PC-3 (cell line): ENCODE measurements around the gene STAT5B.

ENCODE experiments used
- EZH2 ChIP-seq: fragments of 300-600 bp; sonication (generic); IDR thresholded peaks from one replicate; pipeline ENCODE4 v1.6.1; 2017; ENCODE audit warnings: antibody characterized with exemption, mild to moderate bottlenecking, low read length; ENCODE audit not compliant: unreplicated experiment
- TF ChIP-seq, protein P1 (sequence below): fragments of 300-600 bp; sonication (generic); conservative IDR thresholded peaks from 2 replicates; pipeline ENCODE4 v1.5.1; 2017; ENCODE audit warnings: antibody characterized with exemption, low read depth, mild to moderate bottlenecking, low read length

DNA sequence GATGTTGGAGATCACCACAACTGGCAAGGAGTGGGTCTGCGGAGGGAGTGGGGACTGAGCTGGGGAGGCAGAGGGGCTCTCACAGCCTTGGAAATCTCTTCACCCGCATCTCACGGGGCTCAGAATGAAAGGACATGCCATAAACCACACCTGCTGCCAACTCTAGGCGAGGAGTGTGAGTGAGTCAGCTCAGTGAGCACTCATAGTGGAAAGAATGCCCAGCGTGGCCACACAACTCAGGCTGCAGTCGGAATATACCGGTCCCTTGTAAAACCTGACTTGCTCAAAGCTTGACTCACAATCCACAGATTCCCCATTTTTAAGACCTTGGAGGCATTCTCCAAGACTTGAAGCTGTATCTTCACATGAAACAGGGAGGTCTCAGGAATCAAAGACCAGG, 48.8 kb upstream of the STAT5B start:
- TF ChIP-seq, protein P1, sequence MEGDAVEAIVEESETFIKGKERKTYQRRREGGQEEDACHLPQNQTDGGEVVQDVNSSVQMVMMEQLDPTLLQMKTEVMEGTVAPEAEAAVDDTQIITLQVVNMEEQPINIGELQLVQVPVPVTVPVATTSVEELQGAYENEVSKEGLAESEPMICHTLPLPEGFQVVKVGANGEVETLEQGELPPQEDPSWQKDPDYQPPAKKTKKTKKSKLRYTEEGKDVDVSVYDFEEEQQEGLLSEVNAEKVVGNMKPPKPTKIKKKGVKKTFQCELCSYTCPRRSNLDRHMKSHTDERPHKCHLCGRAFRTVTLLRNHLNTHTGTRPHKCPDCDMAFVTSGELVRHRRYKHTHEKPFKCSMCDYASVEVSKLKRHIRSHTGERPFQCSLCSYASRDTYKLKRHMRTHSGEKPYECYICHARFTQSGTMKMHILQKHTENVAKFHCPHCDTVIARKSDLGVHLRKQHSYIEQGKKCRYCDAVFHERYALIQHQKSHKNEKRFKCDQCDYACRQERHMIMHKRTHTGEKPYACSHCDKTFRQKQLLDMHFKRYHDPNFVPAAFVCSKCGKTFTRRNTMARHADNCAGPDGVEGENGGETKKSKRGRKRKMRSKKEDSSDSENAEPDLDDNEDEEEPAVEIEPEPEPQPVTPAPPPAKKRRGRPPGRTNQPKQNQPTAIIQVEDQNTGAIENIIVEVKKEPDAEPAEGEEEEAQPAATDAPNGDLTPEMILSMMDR, result no peak
- no peak for TF ChIP-seq EZH2
